SK-N-SH treated with all-trans-retinoic acid at 6 μM for 48 hours (cell line): ENCODE results near the gene XKRX.

Experiments used
- OSR1 ChIP-seq: fragments of 250-450 bp; sonication (Bioruptor Pico); IDR thresholded peaks from 2 replicates; pipeline ENCODE4 v1.8.0; 2022; ENCODE audit warnings: moderate library complexity, mild to moderate bottlenecking, inconsistent platforms
- RARB ChIP-seq: fragments of 250-450 bp; sonication (Bioruptor Pico); IDR thresholded peaks from 2 replicates; pipeline ENCODE4 v1.8.0; 2021; ENCODE audit warnings: mild to moderate bottlenecking, moderate library complexity
- SNAI2 ChIP-seq: fragments of 250-450 bp; sonication (Bioruptor Pico); IDR thresholded peaks from 2 replicates; pipeline ENCODE4 v1.5.0; 2020; ENCODE audit warnings: mild to moderate bottlenecking, moderate library complexity

GRCh38 chrX:100870527-100870926, 58.2 kb downstream of the XKRX start:
- TF ChIP-seq SNAI2 (CRISPR knock-in tag) (no peak), RARB (no peak), OSR1 (CRISPR knock-in tag) (no peak)
